K562 (cell line): ENCODE data around the gene NAT14. TPM values are rescaled to one million over a fixed set of nuclear protein-coding genes. Genes with fewer than 3 reads are reported as not detected.

Experiments
- ARID4B ChIP-seq: sonication (generic); formaldehyde crosslinking; IDR thresholded peaks from 2 replicates; pipeline ENCODE4 v1.8.0; 2022; ENCODE audit warnings: mild to moderate bottlenecking, missing genetic modification reagents
- BRF2 ChIP-seq: IDR thresholded peaks from 3 replicates; pipeline ENCODE4 v1.6.1; 2011; ENCODE audit warnings: borderline replicate concordance, mild to moderate bottlenecking; ENCODE audit not compliant: insufficient read length, insufficient read depth
- CEBPG ChIP-seq, 3 experiments: fragments of 200-800 bp in 1 of 3; sonication (Bioruptor generic) in 1 of 3; sonication (generic) in 1 of 3; formaldehyde crosslinking in 1 of 3; IDR thresholded peaks in 2 of 3; conservative IDR thresholded peaks in 1 of 3; 2 replicates each; pipeline versions ENCODE4 v1.6.1 to v1.8.0; 2016 to 2022; ENCODE audit warnings: missing compliant biosample characterization in 2 of 3, missing genetic modification characterization in 2 of 3, mild to moderate bottlenecking in 1 of 3, missing genetic modification reagents in 1 of 3
- IRF2 ChIP-seq: sonication (generic); formaldehyde crosslinking; IDR thresholded peaks from 2 replicates; pipeline ENCODE4 v1.8.1; 2022; ENCODE audit warnings: mild to moderate bottlenecking, missing genetic modification reagents
- JUNB ChIP-seq: fragments of 450-650 bp; formaldehyde crosslinking; conservative IDR thresholded peaks from 2 replicates; pipeline ENCODE4 v1.4.0; 2020; ENCODE audit warnings: mild to moderate bottlenecking
- NFIX ChIP-seq: fragments of 250-450 bp; sonication (Bioruptor Pico); IDR thresholded peaks from 2 replicates; pipeline ENCODE4 v1.4.0; 2020; ENCODE audit warnings: low read depth, mild to moderate bottlenecking, moderate library complexity
- RREB1 ChIP-seq: fragments of 250-450 bp; sonication (Bioruptor Pico); IDR thresholded peaks from 2 replicates; pipeline ENCODE4 v1.4.0; 2020
- SREBF2 ChIP-seq: sonication (generic); formaldehyde crosslinking; IDR thresholded peaks from 2 replicates; pipeline ENCODE4 v1.4.0; 2020; ENCODE audit warnings: mild to moderate bottlenecking, missing genetic modification reagents
- ZNF518B ChIP-seq: fragments of 250-450 bp; sonication (Bioruptor Pico); IDR thresholded peaks from 2 replicates; pipeline ENCODE4 v1.5.0; 2021; ENCODE audit warnings: mild to moderate bottlenecking, moderate library complexity
- polyA plus RNA-seq, 8 experiments: library from polyadenylated mRNA; depleted of rRNA in 4 of 8; stranded (reverse) in 5 of 8; unstranded in 3 of 8; fragments of >200 nt; fragmentation: Nextera tagmentation in 2 of 8; fragmentation: Illumina TruSeq in 1 of 8; extraction: Ambion mirVana in 2 of 8; extraction: Trizol in 1 of 8; gene quantifications; 2 replicates each; pipeline versions ENCODE4 v1.2.1 to v1.2.3, GENCODE V29; 2011 to 2014; ENCODE audit warnings: inconsistent platforms in 1 of 8, missing spikeins in 1 of 8
- total RNA-seq, 7 experiments: library from RNA; depleted of rRNA in 6 of 7; stranded (reverse); fragments of >200 nt in 6 of 7; fragmentation: Illumina TruSeq in 2 of 7; extraction: Trizol in 2 of 7; gene quantifications; 2 replicates each; pipeline versions ENCODE4 v1.2.1 to v1.2.3, GENCODE V29; 2011 to 2021; ENCODE audit warnings: low replicate concordance in 1 of 7

The NAT14 gene
- total and polyA plus RNA-seq, 9 of the 15 experiments (the other 6 are each of a cell fraction or from before 2014, with no cell fraction given), result 2.4 to 77.0 (median 26.7) TPM

- TF ChIP-seq ARID4B (CRISPR knock-in tag) (no peak), CEBPG (CRISPR knock-in tag; IDR thresholded peaks at IDR 0.05) (no peak), CEBPG (tag; conservative IDR thresholded peaks at IDR 0.05 in 1 of 2, IDR thresholded peaks at IDR 0.05 in 1 of 2) (no peak), RREB1 (no peak), ZNF518B (CRISPR knock-in tag) (no peak), BRF2 (no peak), SREBF2 (CRISPR knock-in tag) (no peak), IRF2 (CRISPR knock-in tag) (no peak), NFIX (CRISPR knock-in tag) (no peak), JUNB (CRISPR knock-in tag) (no peak)
These were observed 8.8 kb upstream of the NAT14 start, which contains the start of gene ZNF628 (continued) for GRCh38 chr19:55476100-55476775.
